SK-N-SH treated with all-trans-retinoic acid at 6 μM for 48 hours (cell line): ENCODE data around the gene HELZ.

Experiments used
- ARNTL ChIP-seq: fragments of 450-650 bp; formaldehyde crosslinking; IDR thresholded peaks from 2 replicates; pipeline ENCODE4 v1.5.0; 2020; ENCODE audit warnings: low read depth, mild to moderate bottlenecking, moderate library complexity, borderline replicate concordance
- BACH2 ChIP-seq: fragments of 250-450 bp; sonication (Bioruptor Pico); IDR thresholded peaks from 2 replicates; pipeline ENCODE4 v1.9.0; 2021; ENCODE audit warnings: mild to moderate bottlenecking, borderline replicate concordance
- ESRRG ChIP-seq: fragments of 250-450 bp; sonication (Bioruptor Pico); IDR thresholded peaks from 2 replicates; pipeline ENCODE4 v1.6.1; 2021; ENCODE audit warnings: mild to moderate bottlenecking
- PPARA ChIP-seq: fragments of 250-450 bp; sonication (Bioruptor Pico); IDR thresholded peaks from 2 replicates; pipeline ENCODE4 v1.5.0; 2020; ENCODE audit warnings: mild to moderate bottlenecking, borderline replicate concordance
- RARB ChIP-seq: fragments of 250-450 bp; sonication (Bioruptor Pico); IDR thresholded peaks from 2 replicates; pipeline ENCODE4 v1.8.0; 2021; ENCODE audit warnings: mild to moderate bottlenecking, moderate library complexity
- SNAI2 ChIP-seq: fragments of 250-450 bp; sonication (Bioruptor Pico); IDR thresholded peaks from 2 replicates; pipeline ENCODE4 v1.5.0; 2020; ENCODE audit warnings: mild to moderate bottlenecking, moderate library complexity
- TCF4 ChIP-seq: fragments of 250-450 bp; sonication (Bioruptor Pico); IDR thresholded peaks from 2 replicates; pipeline ENCODE4 v1.8.0; 2021; ENCODE audit warnings: mild to moderate bottlenecking, moderate library complexity, borderline replicate concordance
- TOX ChIP-seq: fragments of 250-450 bp; sonication (Bioruptor Pico); IDR thresholded peaks from 2 replicates; pipeline ENCODE4 v1.8.0; 2021; ENCODE audit warnings: mild to moderate bottlenecking, moderate library complexity, borderline replicate concordance
- ZC3H10 ChIP-seq: fragments of 250-450 bp; sonication (Bioruptor Pico); IDR thresholded peaks from 2 replicates; pipeline ENCODE4 v1.5.1; 2021; ENCODE audit warnings: mild to moderate bottlenecking, moderate library complexity
- ZFP3 ChIP-seq: fragments of 250-450 bp; sonication (Bioruptor Pico); IDR thresholded peaks from 2 replicates; pipeline ENCODE4 v1.5.0; 2020; ENCODE audit warnings: mild to moderate bottlenecking, moderate library complexity
- ZNF565 ChIP-seq: fragments of 450-650 bp; formaldehyde crosslinking; conservative IDR thresholded peaks from 2 replicates; pipeline ENCODE4 v1.5.0; 2020; ENCODE audit warnings: low read depth, mild to moderate bottlenecking, moderate library complexity
- TF ChIP-seq, protein P1 (sequence below): fragments of 250-450 bp; sonication (Bioruptor Pico); IDR thresholded peaks from 2 replicates; pipeline ENCODE4 v1.5.0; 2020; ENCODE audit warnings: mild to moderate bottlenecking, moderate library complexity
- TF ChIP-seq, protein P2 (sequence below): fragments of 250-450 bp; sonication (Bioruptor Pico); IDR thresholded peaks from 2 replicates; pipeline ENCODE4 v1.5.1; 2020; ENCODE audit warnings: low read depth, mild to moderate bottlenecking, moderate library complexity
- TF ChIP-seq, protein P3 (sequence below): fragments of 250-450 bp; sonication (Bioruptor Pico); IDR thresholded peaks from 2 replicates; pipeline ENCODE4 v1.8.0; 2021; ENCODE audit warnings: low read depth, mild to moderate bottlenecking, moderate library complexity, borderline replicate concordance

DNA sequence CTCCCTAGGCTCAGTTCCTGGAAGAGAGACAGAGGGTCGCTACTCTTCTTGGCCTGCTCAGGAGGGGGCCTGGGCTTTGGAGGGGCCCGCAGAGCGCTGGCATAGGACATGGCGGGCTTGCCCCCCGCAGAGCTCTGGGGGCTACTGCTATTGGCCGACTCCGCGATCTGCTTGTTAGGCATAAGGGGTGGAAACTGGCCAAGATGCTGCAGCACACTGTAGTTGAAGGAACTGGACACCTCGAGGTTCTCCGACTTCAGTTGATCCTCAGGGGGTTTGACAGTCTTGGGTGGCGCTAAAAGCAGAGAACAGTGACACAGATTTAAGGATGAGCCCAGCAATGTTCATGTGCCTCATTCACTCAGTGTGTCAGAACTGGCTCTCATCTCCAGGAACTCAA is 166.7 kb downstream of the HELZ start:
- TF ChIP-seq, protein P1, sequence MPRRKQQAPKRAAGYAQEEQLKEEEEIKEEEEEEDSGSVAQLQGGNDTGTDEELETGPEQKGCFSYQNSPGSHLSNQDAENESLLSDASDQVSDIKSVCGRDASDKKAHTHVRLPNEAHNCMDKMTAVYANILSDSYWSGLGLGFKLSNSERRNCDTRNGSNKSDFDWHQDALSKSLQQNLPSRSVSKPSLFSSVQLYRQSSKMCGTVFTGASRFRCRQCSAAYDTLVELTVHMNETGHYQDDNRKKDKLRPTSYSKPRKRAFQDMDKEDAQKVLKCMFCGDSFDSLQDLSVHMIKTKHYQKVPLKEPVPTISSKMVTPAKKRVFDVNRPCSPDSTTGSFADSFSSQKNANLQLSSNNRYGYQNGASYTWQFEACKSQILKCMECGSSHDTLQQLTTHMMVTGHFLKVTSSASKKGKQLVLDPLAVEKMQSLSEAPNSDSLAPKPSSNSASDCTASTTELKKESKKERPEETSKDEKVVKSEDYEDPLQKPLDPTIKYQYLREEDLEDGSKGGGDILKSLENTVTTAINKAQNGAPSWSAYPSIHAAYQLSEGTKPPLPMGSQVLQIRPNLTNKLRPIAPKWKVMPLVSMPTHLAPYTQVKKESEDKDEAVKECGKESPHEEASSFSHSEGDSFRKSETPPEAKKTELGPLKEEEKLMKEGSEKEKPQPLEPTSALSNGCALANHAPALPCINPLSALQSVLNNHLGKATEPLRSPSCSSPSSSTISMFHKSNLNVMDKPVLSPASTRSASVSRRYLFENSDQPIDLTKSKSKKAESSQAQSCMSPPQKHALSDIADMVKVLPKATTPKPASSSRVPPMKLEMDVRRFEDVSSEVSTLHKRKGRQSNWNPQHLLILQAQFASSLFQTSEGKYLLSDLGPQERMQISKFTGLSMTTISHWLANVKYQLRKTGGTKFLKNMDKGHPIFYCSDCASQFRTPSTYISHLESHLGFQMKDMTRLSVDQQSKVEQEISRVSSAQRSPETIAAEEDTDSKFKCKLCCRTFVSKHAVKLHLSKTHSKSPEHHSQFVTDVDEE (CRISPR knock-in tag): no peak
- TF ChIP-seq, protein P2, sequence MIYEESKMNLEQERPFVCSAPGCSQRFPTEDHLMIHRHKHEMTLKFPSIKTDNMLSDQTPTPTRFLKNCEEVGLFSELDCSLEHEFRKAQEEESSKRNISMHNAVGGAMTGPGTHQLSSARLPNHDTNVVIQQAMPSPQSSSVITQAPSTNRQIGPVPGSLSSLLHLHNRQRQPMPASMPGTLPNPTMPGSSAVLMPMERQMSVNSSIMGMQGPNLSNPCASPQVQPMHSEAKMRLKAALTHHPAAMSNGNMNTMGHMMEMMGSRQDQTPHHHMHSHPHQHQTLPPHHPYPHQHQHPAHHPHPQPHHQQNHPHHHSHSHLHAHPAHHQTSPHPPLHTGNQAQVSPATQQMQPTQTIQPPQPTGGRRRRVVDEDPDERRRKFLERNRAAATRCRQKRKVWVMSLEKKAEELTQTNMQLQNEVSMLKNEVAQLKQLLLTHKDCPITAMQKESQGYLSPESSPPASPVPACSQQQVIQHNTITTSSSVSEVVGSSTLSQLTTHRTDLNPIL (CRISPR knock-in tag): no peak
- TF ChIP-seq ZFP3 (CRISPR knock-in tag) (no peak), RARB (CRISPR knock-in tag) (no peak), PPARA (CRISPR knock-in tag) (no peak), ARNTL (CRISPR knock-in tag) (no peak), SNAI2 (CRISPR knock-in tag) (no peak), TCF4 (CRISPR knock-in tag) (no peak), BACH2 (CRISPR knock-in tag) (no peak), ZC3H10 (CRISPR knock-in tag) (no peak), ZNF565 (CRISPR knock-in tag) (no peak), ESRRG (CRISPR knock-in tag) (no peak), TOX (CRISPR knock-in tag) (no peak)
- TF ChIP-seq, protein P3, sequence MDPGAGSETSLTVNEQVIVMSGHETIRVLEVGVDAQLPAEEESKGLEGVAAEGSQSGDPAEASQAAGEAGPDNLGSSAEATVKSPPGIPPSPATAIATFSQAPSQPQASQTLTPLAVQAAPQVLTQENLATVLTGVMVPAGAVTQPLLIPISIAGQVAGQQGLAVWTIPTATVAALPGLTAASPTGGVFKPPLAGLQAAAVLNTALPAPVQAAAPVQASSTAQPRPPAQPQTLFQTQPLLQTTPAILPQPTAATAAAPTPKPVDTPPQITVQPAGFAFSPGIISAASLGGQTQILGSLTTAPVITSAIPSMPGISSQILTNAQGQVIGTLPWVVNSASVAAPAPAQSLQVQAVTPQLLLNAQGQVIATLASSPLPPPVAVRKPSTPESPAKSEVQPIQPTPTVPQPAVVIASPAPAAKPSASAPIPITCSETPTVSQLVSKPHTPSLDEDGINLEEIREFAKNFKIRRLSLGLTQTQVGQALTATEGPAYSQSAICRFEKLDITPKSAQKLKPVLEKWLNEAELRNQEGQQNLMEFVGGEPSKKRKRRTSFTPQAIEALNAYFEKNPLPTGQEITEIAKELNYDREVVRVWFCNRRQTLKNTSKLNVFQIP (CRISPR knock-in tag): no peak
